ENCODE results near the gene WNT5B. TPM values are rescaled to one million over a fixed set of nuclear protein-coding genes. Genes with fewer than 3 reads are reported as not detected.
"Not testable (repeated sequence)": the region's sequence is repeated elsewhere in the genome, so short reads cannot be mapped to it uniquely, and the experiment has no call there.

Gene WNT5B
- total RNA-seq, 1 donor from 2014 or later: 7.3 TPM

- DNase-seq (ENCODE audit: low spot score): no peak
These were observed 30.3 kb upstream of the WNT5B start for GRCh38 chr12:1598757-1599156.

- DNase-seq (ENCODE audit: low spot score): not testable (repeated sequence)
These were observed 26.3 kb upstream of the WNT5B start for GRCh38 chr12:1602706-1603105.

DNA sequence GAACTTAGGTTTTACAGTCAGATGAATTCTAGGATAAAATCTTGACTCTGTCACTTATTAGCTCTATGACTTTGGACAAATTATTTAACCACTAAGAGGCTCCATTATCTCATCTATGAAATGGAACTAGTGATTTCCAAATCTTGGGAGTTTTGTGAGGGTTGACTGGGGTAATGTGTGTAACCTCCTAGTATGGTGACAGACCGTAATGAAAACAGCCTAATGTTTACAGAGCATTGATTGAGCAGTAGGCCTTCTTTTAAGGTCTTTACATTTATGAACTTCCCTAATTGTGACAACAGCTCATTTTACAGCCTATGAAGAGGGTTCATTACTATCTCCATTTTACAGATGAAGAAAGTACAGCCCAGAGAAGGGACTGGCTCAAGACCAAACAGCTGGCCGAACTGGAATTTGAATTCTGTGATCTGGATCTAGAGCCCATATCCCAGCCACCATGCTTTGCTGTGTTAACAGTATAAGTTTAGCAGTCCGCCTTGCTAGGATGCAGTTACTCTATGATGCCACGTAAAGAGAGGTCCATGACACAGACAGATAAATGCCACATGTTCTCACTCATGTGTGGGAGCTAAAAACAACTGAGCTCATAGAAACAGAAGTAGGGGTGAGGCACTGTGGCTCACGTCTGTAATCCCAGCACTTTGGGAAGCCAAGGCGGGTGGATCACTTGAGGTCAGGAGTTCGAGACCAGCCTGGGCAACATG is 25.6 kb upstream of the WNT5B start:
- DNase-seq (ENCODE audit: low spot score): no peak

DNA sequence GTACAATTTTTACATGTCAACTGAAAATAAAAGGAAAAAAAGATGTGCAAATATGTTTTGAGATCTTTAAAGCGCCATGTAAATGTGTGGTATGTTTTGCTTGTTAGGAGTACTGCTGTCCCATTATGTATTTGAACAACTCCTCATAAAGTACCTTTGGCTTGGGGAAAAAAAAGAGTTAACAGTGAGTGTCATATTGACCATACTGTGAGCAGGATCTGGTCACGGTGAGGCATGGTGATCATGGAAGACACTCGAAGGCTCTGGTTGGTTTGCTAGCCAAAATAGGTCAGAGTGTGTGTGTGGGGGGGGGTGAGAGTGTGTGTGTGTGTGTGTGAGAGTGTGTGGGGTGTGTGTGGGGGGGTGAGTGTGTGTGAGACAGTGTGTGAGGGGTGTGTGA is 24.6 kb upstream of the WNT5B start:
- no peak for DNase-seq (ENCODE audit: low spot score)

- DNase-seq (ENCODE audit: low spot score): peak; percentile 83
These were observed 23.7 kb upstream of the WNT5B start for GRCh38 chr12:1605129-1606020.

DNA sequence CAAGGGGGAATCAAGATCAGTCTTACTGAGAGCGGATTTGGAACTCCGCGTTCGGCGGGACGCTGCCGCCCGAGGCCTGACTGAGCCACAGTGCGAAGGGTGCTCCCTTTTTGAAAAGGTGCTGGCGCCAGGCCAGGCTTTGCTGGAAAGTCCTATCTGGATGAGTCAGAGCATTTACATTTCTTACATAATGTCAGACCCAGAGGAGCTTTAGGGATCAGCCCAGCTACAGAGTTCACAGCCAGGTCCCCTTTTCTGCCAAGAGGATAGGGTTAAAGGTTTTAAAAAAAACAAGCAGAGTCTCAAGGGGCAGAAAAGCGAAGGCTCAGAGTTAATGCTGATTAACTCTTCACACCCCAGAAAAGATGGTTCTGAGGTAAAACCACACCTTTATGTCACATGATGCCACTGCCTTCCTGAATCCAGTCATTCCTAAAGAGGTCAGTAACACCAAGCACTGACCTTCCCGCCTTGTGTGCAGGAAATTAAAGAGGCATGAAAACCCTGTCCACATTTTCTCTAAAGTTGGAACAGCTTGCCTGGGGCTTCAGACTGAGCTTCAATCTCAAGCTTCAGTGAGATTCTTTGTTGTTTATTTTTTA is 22.9 kb upstream of the WNT5B start:
- peak; percentile 84 for DNase-seq (ENCODE audit: low spot score)

GRCh38 chr12:1607940-1608712 is 20.9 kb upstream of the WNT5B start:
- no peak for DNase-seq (ENCODE audit: low spot score)

- no peak for DNase-seq (ENCODE audit: low spot score)
These were observed 20.3 kb upstream of the WNT5B start for GRCh38 chr12:1608713-1609119.

- no peak for DNase-seq (ENCODE audit: low spot score)
These were observed 18.9 kb upstream of the WNT5B start for GRCh38 chr12:1610072-1610643.

- no peak for DNase-seq (ENCODE audit: low spot score)
These were observed 17.0 kb upstream of the WNT5B start for GRCh38 chr12:1611803-1612572.

- no peak for DNase-seq (ENCODE audit: low spot score)
These were observed 15.2 kb upstream of the WNT5B start for GRCh38 chr12:1613860-1614259.

DNA sequence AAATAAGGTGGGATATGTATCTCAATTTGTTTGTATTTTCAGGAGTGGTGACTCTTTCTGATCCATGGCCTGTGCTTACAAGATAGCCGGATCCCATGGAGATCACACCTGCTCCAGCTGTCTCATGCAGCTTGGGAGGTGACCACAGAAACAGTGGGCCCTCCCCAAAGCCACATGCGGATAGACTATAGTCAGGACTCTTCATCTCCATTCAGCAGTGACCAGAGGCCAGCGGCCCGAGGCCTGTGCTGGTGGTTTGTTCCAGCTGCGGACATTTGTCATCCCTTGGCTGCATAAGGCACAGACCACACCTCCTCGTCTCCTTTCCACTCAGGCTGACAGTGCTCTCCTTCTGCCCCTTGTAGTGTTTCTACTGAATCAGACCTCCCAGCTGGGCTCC is 14.7 kb upstream of the WNT5B start:
- no peak for DNase-seq (ENCODE audit: low spot score)

DNA sequence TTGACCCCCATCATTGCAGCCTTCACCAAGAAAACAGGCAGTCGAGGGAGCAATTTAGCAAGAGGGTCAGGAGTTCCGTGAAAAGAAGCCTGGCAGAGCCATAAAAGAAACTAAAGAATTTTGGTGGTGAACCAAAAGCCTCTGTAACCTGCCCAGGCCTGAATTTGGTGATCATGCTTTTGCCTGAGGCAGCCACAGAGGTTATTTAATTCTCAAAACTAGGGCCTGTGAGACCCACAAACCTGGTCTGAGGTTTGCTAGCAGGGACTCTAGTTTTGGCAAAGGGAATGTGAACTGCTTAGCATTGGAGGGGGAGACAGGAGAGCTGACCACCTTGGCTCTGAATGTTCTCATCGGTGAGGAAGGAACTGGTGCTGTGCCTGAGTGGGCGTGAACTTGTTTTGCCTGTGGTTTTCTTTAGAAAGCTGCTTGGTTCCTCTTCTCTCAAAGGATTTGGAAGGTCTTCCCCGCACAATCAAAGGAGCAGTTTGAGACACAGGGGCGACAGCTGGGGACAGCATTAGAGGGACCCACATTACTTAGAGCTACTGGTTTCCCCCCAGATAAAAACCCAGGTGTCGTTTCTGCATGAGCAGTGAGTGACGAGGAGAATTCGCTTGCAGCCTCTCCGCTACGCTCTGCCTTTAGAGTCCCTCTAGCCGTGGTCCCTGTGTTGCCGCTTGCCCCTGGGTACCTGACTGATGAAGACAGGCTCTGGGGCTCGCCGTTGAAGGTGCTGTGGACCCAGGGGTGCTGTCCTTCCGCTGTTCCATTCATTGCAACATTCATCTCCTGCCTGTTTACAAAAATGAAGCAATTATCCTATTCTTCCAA is 12.6 kb upstream of the WNT5B start:
- no peak for DNase-seq (ENCODE audit: low spot score)

- DNase-seq (ENCODE audit: low spot score): no peak
These were observed 10.5 kb upstream of the WNT5B start for GRCh38 chr12:1618489-1618888.

GRCh38 chr12:1619159-1619558 is 9.9 kb upstream of the WNT5B start:
- DNase-seq (ENCODE audit: low spot score): no peak

DNA sequence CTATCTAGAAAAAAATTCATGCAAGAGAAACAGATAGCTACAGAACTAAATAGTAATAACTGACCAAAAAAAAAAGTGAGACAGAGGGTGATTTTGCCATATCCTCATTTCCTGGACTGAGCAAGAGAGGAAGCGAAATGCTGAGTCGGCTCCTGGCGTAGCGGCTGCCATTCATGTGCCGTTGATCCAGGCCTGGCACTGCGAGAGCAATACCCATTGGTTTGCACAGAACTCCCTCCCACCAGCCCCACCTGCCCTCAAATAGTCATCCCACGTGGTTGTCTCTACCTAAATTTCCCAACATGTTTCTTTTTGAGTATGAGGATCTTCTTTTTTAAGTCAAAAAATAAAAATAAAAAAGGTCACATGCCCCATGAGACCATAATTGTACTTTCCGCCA is 9.4 kb upstream of the WNT5B start:
- DNase-seq (ENCODE audit: low spot score): no peak

DNA sequence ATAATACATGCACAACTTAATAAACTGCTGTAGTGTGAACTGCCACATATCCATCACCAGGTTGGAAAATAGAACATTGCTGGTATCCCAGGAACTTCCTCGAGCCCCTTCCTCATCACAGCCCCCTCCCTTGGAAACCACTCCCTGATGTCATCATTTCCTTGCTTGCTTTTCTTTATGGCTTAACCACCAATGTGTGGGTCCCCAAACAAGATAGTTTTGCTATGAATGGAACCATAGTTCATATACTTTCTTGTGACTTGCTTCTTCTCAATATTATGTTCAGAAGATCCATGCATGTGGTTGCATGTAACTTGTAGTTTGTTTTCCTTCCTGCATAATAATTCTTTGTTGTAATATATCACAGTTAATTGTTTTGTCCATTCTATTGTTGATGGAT is 8.9 kb upstream of the WNT5B start:
- DNase-seq (ENCODE audit: low spot score): no peak

DNA sequence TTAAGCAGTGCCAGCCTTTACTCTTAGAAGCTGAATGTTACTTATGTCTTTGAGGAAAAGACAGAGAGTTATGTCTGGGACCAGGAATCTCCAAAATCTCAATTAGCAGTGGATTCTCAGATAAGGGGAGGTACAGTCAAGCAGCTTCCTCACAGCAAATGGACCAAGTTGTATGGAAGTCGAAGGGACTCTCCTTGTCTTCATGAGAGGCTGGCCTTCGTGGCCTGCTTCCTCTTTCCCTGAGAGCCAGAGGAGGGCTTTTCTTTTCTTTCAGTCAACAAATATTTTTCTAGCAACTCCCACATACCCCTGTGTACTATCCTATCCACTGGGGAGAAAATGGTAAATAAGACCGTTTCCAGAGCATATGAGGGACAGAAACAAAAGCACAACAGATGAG is 6.6 kb upstream of the WNT5B start:
- no peak for DNase-seq (ENCODE audit: low spot score)

- DNase-seq (ENCODE audit: low spot score): no peak
These were observed 504 bp downstream of the WNT5B start for GRCh38 chr12:1629338-1630132.
